CD4-positive, alpha-beta T cell (primary cell): ENCODE results near the gene LTA4H. TPM values are rescaled to one million over a fixed set of nuclear protein-coding genes. Genes with fewer than 3 reads are reported as not detected.

Experiments
- ATAC-seq: fragments of 200-7000 bp; cut with Tn5 transposase; one replicate; pipeline ENCODE4 v1.10.0; 2022; ENCODE audit warnings: mild to moderate bottlenecking; ENCODE audit not compliant: poor library complexity
- CTCF ChIA-PET: fragments of 350-600 bp; sonication (Branson Sonifier 250); formaldehyde crosslinking; loops from one replicate; lab custom pipeline; 2021; ENCODE audit warnings: antibody characterized with exemption, inconsistent platforms; lab: Charles Lee
- POLR2A ChIA-PET: fragments of 350-600 bp; sonication (Branson Sonifier 250); formaldehyde crosslinking; loops from one replicate; lab custom pipeline; 2021; ENCODE audit warnings: antibody characterized with exemption, inconsistent platforms; lab: Charles Lee
- DNase-seq, 14 experiments: peaks; one replicate each; pipeline ENCODE4 v3.0.0-alpha.2; 2013 to 2020; ENCODE audit warnings: mixed read lengths in 2 of 14
- H3K27ac ChIP-seq, 2 donors: one replicate each; pipeline versions ENCODE4 v1.5.1 to v1.7.0; 2013; ENCODE audit warnings: low read length in 2 of 2, low read depth in 1 of 2, mild to moderate bottlenecking in 1 of 2
- H3K27me3 ChIP-seq, 2 experiments: 1 replicate in 1 of 2; 2 replicates in 1 of 2; pipeline versions ENCODE4 v1.6.1 to v1.7.0; 2013; ENCODE audit warnings: low read length in 2 of 2, control low read depth in 1 of 2, mild to moderate bottlenecking in 1 of 2, moderate library complexity in 1 of 2; ENCODE audit not compliant: insufficient read depth in 2 of 2, control insufficient read depth in 1 of 2
- H3K36me3 ChIP-seq: one replicate; pipeline ENCODE4 v1.6.1; 2013; ENCODE audit warnings: low read length, control low read depth; ENCODE audit not compliant: insufficient read depth
- H3K4me1 ChIP-seq: one replicate; pipeline ENCODE4 v1.6.1; 2013; ENCODE audit warnings: low read length, control low read depth; ENCODE audit not compliant: insufficient read depth
- H3K4me3 ChIP-seq: one replicate; pipeline ENCODE4 v1.5.1; 2013; ENCODE audit warnings: mild to moderate bottlenecking, low read length, moderate library complexity
- H3K9me3 ChIP-seq, 2 experiments: 1 replicate in 1 of 2; 2 replicates in 1 of 2; pipeline versions ENCODE4 v1.6.1 to v1.7.0; 2013; ENCODE audit warnings: low read length in 2 of 2, mild to moderate bottlenecking in 2 of 2, control low read depth in 1 of 2, moderate library complexity in 1 of 2; ENCODE audit not compliant: control insufficient read depth in 1 of 2, insufficient read depth in 1 of 2
- H3K27ac Mint-ChIP-seq: one replicate; pipeline ENCODE4 v1.8.0; 2020; ENCODE audit warnings: mixed read lengths
- H3K27me3 Mint-ChIP-seq: one replicate; pipeline ENCODE4 v1.8.0; 2021; ENCODE audit warnings: mixed read lengths
- H3K36me3 Mint-ChIP-seq: one replicate; pipeline ENCODE4 v1.8.0; 2021; ENCODE audit warnings: low read depth, mixed read lengths
- H3K4me1 Mint-ChIP-seq: one replicate; pipeline ENCODE4 v1.8.0; 2021; ENCODE audit warnings: low read depth, mixed read lengths
- H3K4me3 Mint-ChIP-seq: one replicate; pipeline ENCODE4 v1.8.0; 2020; ENCODE audit warnings: mild to moderate bottlenecking, mixed read lengths
- H3K9me3 Mint-ChIP-seq: one replicate; pipeline ENCODE4 v1.8.0; 2020; ENCODE audit warnings: mixed read lengths
- intact Hi-C, 2 experiments: fragments of 100-400 bp; cut with DNase I in 1 of 2; cut with micrococcal nuclease in 1 of 2; formaldehyde crosslinking; loops; one replicate each; pipeline versions ENCODE4 v1.15.1 to v1.9.0; 2023 to 2025; cut with DNase I, micrococcal nuclease
- total RNA-seq, 174 experiments: library from RNA in 2 of 174; stranded (reverse) in 2 of 174; gene quantifications; one replicate each; pipeline ENCODE4 v1.2.3 and lab custom pipeline; 2021 to 2026
- TF ChIP-seq, protein P1 (sequence below): fragments of 200-600 bp; IDR thresholded peaks from one replicate; pipeline ENCODE4 v1.8.0; 2022; ENCODE audit warnings: antibody characterized with exemption, mild to moderate bottlenecking

Gene LTA4H
- total RNA-seq, 2 experiments from 2014 or later: 43.0 to 44.0 TPM

DNA sequence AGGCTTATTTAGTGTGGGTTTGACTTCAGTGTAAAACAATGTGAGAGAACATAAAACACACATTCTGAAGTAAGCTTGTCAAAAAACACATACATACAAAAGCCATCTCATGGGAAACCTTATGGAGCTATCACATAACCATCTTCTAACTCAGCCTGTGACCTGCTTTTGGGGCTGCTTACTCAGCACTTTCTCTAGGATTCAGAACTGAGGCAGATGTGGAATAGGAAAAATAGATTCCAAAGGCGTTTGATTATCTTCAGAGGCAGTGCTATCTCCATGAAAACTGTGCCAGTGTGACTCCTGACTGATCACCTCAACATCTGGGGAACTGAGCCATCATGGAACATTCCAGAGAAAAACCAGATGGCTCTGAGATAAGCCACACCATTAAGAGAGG is 52.8 kb downstream of the LTA4H start:
- H3K27ac ChIP-seq: no peak overlapping the region
- Mint-ChIP-seq H3K36me3 (no peaks in the 10 kb centered on the region), H3K27me3 (no peaks in the 10 kb centered on the region), H3K4me1 (no peaks in the 10 kb centered on the region), H3K9me3 (no peaks in the 10 kb centered on the region), H3K4me3 (no peak overlapping the region), H3K27ac (no peak overlapping the region)
- TF ChIP-seq, protein P1, sequence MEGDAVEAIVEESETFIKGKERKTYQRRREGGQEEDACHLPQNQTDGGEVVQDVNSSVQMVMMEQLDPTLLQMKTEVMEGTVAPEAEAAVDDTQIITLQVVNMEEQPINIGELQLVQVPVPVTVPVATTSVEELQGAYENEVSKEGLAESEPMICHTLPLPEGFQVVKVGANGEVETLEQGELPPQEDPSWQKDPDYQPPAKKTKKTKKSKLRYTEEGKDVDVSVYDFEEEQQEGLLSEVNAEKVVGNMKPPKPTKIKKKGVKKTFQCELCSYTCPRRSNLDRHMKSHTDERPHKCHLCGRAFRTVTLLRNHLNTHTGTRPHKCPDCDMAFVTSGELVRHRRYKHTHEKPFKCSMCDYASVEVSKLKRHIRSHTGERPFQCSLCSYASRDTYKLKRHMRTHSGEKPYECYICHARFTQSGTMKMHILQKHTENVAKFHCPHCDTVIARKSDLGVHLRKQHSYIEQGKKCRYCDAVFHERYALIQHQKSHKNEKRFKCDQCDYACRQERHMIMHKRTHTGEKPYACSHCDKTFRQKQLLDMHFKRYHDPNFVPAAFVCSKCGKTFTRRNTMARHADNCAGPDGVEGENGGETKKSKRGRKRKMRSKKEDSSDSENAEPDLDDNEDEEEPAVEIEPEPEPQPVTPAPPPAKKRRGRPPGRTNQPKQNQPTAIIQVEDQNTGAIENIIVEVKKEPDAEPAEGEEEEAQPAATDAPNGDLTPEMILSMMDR: no peak
- H3K4me3 ChIP-seq: no peak overlapping the region
- H3K36me3 ChIP-seq: no peaks in the 10 kb centered on the region
- CTCF ChIA-PET: no interaction called here
- no peaks in the 10 kb centered on the region for H3K27me3 ChIP-seq
- ATAC-seq (no peak), DNase-seq (no peak)
- POLR2A ChIA-PET: no interaction called here
- no peaks in the 10 kb centered on the region for H3K9me3 ChIP-seq
- H3K4me1 ChIP-seq: no peaks in the 10 kb centered on the region
- intact Hi-C loops: no loop called here

DNA sequence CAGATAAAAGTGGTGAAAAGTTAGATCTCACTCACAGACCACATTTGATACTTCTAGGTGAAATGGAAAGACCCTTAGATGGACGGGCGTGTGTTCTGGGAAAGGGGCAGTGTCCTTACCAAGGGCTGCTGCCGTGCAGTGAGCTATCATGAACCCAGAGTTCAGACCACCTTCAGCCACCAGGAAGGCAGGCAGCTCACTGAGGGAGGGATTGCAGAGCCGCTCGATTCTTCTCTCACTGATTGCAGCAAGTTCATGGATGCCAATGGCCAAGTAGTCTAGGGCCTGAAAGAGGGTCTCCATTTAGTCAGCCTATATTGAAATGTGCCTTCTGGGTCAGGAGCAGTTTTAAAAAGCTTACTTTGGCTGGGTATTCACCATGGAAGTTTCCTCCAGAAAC is 55.0 kb downstream of the LTA4H start:
- Mint-ChIP-seq H3K4me1 (no peaks in the 10 kb centered on the region), H3K27me3 (no peaks in the 10 kb centered on the region), H3K36me3 (no peaks in the 10 kb centered on the region), H3K4me3 (no peak overlapping the region), H3K9me3 (no peaks in the 10 kb centered on the region), H3K27ac (no peak overlapping the region)
- TF ChIP-seq, protein P1: no peak
- H3K4me3 ChIP-seq: no peak overlapping the region
- no peaks in the 10 kb centered on the region for H3K9me3 ChIP-seq
- ChIA-PET CTCF (no interaction called here), POLR2A (no interaction called here)
- H3K27me3 ChIP-seq: no peaks in the 10 kb centered on the region
- intact Hi-C loops: no loop called here
- H3K4me1 ChIP-seq: no peaks in the 10 kb centered on the region
- DNase-seq (no peak), ATAC-seq (no peak)
- no peak overlapping the region for H3K27ac ChIP-seq
- H3K36me3 ChIP-seq: no peaks in the 10 kb centered on the region

DNA sequence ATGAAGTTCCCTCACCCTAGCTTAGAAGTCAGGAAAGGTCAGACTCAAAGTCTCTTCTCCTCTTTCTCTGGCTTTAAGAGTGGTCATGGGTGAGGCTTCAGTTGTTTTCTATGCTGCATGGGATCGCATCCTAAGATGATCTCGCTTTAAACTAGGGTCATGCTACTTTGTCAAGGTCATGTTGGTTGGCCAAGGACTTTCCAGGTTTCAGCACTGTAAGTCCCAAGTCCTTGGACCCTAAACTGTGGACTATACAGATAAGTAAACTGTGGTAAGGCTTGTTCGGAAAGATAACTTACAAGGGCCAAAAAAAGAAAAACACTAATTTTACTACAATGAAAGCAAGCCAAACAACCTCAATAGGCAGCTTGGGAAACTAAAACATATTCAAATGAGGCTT is 56.6 kb downstream of the LTA4H start:
- Histone ChIP-seq H3K27me3 (no peaks in the 10 kb centered on the region), H3K36me3 (no peaks in the 10 kb centered on the region), H3K4me1 (no peaks in the 10 kb centered on the region), H3K4me3 (no peak overlapping the region), H3K9me3 (no peaks in the 10 kb centered on the region), H3K27ac (no peak overlapping the region)
- Mint-ChIP-seq H3K4me3 (no peak overlapping the region), H3K4me1 (no peaks in the 10 kb centered on the region), H3K9me3 (no peaks in the 10 kb centered on the region), H3K27me3 (no peaks in the 10 kb centered on the region), H3K36me3 (no peaks in the 10 kb centered on the region), H3K27ac (no peak overlapping the region)
- CTCF ChIA-PET: interaction anchor here (1.3 kb wide), 1 partner anchor 11 kb away, joined by 4 read pairs; no protein-coding TSS in a partner anchor
- POLR2A ChIA-PET: no interaction called here
- DNase-seq (no peak), ATAC-seq (no peak)
- TF ChIP-seq, protein P1: no peak
- intact Hi-C loops: no loop called here
